ENCODE results near the gene PLEKHA1. TPM values are rescaled to one million over a fixed set of nuclear protein-coding genes. Genes with fewer than 3 reads are reported as not detected.

The PLEKHA1 gene
- total and polyA plus RNA-seq, 2 experiments from 2014 or later: 25.8 to 36.6 TPM

GRCh38 chr10:122363722-122364463 is 10.6 kb upstream of the PLEKHA1 start:
- Histone ChIP-seq H3K4me3 (no peak overlapping the region), H3K27me3 (ENCODE audit: insufficient read depth) (no peaks in the 10 kb centered on the region), H2AFZ (peak overlapping the region; percentile 56; the same call in 1 of the 2 replicates), H3K79me2 (replicated peaks; ENCODE audit: insufficient read depth) (no peaks in the 10 kb centered on the region), H3K36me3 (ENCODE audit: insufficient read depth) (no peaks in the 10 kb centered on the region), H3K27ac (ENCODE audit: low read depth) (no peak overlapping the region), H3K9me2 (ENCODE audit: insufficient read depth) (0 out of 2 replicates have a peak, but pooled peaks cover 2% of the 10 kb centered on the region), H3K4me2 (no peak overlapping the region), H3F3A (replicated peaks; ENCODE audit: low read depth) (no peaks in the 10 kb centered on the region), H3K4me1 (ENCODE audit: insufficient read depth) (no peaks in the 10 kb centered on the region; the same call in 1 of the 2 replicates), H4K20me1 (replicated peaks; ENCODE audit: insufficient read depth) (no peaks in the 10 kb centered on the region)
- H3K36me3 Mint-ChIP-seq (ENCODE audit: low read depth): peaks cover under 1% of the 10 kb centered on the region; the same call in 1 of the 3 replicates
- no peak for ATAC-seq
- H3K27me3 Mint-ChIP-seq (ENCODE audit: insufficient read depth, low read depth, poor library complexity): peaks cover 2% of the 10 kb centered on the region
- H3K9me3 Mint-ChIP-seq: 0 out of 3 replicates have a peak, but pooled peaks cover 7% of the 10 kb centered on the region
- H3K4me3 Mint-ChIP-seq: no peak overlapping the region
- TF ChIP-seq EZH2 (IDR thresholded peaks at IDR 0.05; ENCODE audit: low read depth, unreplicated experiment): no peak
- TF ChIP-seq REST (IDR thresholded peaks at IDR 0.05; ENCODE audit: unreplicated experiment): no peak
- TF ChIP-seq CTCF (conservative IDR thresholded peaks at IDR 0.05; ENCODE audit: low read depth in 2 of 2): no peak
- no peak for TF ChIP-seq EZH2phosphoT487 (IDR thresholded peaks at IDR 0.05; ENCODE audit: unreplicated experiment)
- TF ChIP-seq ETS1 (IDR thresholded peaks at IDR 0.05): no peak
- TF ChIP-seq ZNF462 (CRISPR knock-in tag; IDR thresholded peaks at IDR 0.05): no peak
- no peak for TF ChIP-seq POLR2AphosphoS5 (IDR thresholded peaks at IDR 0.05; ENCODE audit: low read depth)
- TF ChIP-seq STAT1 (IDR thresholded peaks at IDR 0.05; ENCODE audit: unreplicated experiment): no peak
- no peak for TF ChIP-seq CREB1 (CRISPR knock-in tag; IDR thresholded peaks at IDR 0.05; ENCODE audit: low read depth)
- TF ChIP-seq ZNF331 (CRISPR knock-in tag; IDR thresholded peaks at IDR 0.05; ENCODE audit: low read depth): no peak
- no peak for TF ChIP-seq ZNF114 (CRISPR knock-in tag; IDR thresholded peaks at IDR 0.05)
- TF ChIP-seq JUNB (IDR thresholded peaks at IDR 0.05; ENCODE audit: unreplicated experiment): no peak
- no peak for TF ChIP-seq NANOG (IDR thresholded peaks at IDR 0.05; ENCODE audit: borderline replicate concordance)
- peaks cover 15% of the 10 kb centered on the region for H3K4me1 Mint-ChIP-seq
- no peak overlapping the region for H3K27ac Mint-ChIP-seq
- no peak for DNase-seq (ENCODE audit: low spot score)
